Testis (tissue), 3 donors: Measurements from ENCODE around the gene BACH2. TPM values are rescaled to one million over a fixed set of nuclear protein-coding genes. Genes with fewer than 3 reads are reported as not detected.

ENCODE experiments used
- DNase-seq: peaks from one replicate; pipeline ENCODE4 v3.0.0-alpha.2; 2019
- H3K27ac ChIP-seq, 2 donors: fragments of 200-600 bp; sonication (generic); one replicate each; pipeline ENCODE4 v1.5.1; 2019
- H3K27me3 ChIP-seq: fragments of 200-600 bp; sonication (generic); one replicate; pipeline ENCODE4 v1.5.1; 2019
- H3K36me3 ChIP-seq: fragments of 200-600 bp; sonication (generic); one replicate; pipeline ENCODE4 v1.5.1; 2017; ENCODE audit warnings: low read depth; ENCODE audit errors: missing control alignments
- H3K4me1 ChIP-seq: fragments of 200-600 bp; sonication (generic); one replicate; pipeline ENCODE4 v1.5.1; 2019
- H3K4me3 ChIP-seq, 2 donors: fragments of 200-600 bp; sonication (generic); one replicate each; pipeline ENCODE4 v1.5.1; 2017 to 2019
- H3K9me3 ChIP-seq: fragments of 200-600 bp; sonication (generic); one replicate; pipeline ENCODE4 v1.5.1; 2017
- CTCF ChIP-seq, 3 experiments: fragments of 450-650 bp in 2 of 3; fragments of 200-600 bp in 1 of 3; sonication (generic) in 1 of 3; IDR thresholded peaks; one replicate each; pipeline ENCODE4 v1.5.1; 2016 to 2019; ENCODE audit warnings: antibody characterized with exemption in 3 of 3, mild to moderate bottlenecking in 2 of 3, moderate library complexity in 1 of 3
- POLR2A ChIP-seq: fragments of 450-650 bp; IDR thresholded peaks from one replicate; pipeline ENCODE4 v1.6.1; 2017; ENCODE audit warnings: antibody characterized with exemption, mild to moderate bottlenecking, moderate library complexity
- WGBS, 2 donors: methylation state at CpG; one replicate each; pipeline ENCODE4 v1.1.5; 2018; 5-methylcytosine and 5-hydroxymethylcytosine counted together
- intact Hi-C: fragments of 100-400 bp; cut with DNase I; formaldehyde crosslinking; loops from one replicate; pipeline ENCODE4 v1.15.1; 2023; ENCODE audit warnings: low total_unique reads
- polyA plus RNA-seq: library from polyadenylated mRNA; stranded (reverse); fragments of 350-450 nt; fragmentation: Illumina TruSeq; extraction: RNeasy Lipid Tissue Mini Kit (QIAGEN cat#74804); gene quantifications from one replicate; pipeline ENCODE4 v1.2.3, GENCODE V29; 2014; ENCODE audit warnings: low read depth, low replicate concordance; ENCODE audit not compliant: insufficient read depth
- total RNA-seq, 2 donors: library from RNA; depleted of rRNA; stranded (reverse); fragments of >200 nt; gene quantifications; one replicate each; pipeline ENCODE4 v1.2.3, GENCODE V29; 2016

Gene BACH2
- total and polyA plus RNA-seq, 3 donors from 2014 or later: 5.0 to 8.3 (median 6.5) TPM

- peak; percentile 89 for DNase-seq
- intact Hi-C loops: no loop called here
- WGBS, 2 donors: 45 to 54% methylated on average over 9 of the region's 9 CpGs
- Histone ChIP-seq H3K4me1 (no peaks in the 10 kb centered on the region), H3K9me3 (no peaks in the 10 kb centered on the region), H3K4me3 (no peak overlapping the region), H3K36me3 (no peaks in the 10 kb centered on the region), H3K27ac (no peak overlapping the region), H3K27me3 (no peaks in the 10 kb centered on the region)
- TF ChIP-seq POLR2A (no peak), CTCF (IDR thresholded peaks at IDR 0.05) (peak; percentile 57 to 72 (median 64))
These were observed 356.2 kb downstream of the BACH2 start for GRCh38 chr6:89940225-89941027.

GRCh38 chr6:89939144-89939543, 357.5 kb downstream of the BACH2 start:
- WGBS, 2 donors: 92 to 100% methylated on average over 2 of the region's 2 CpGs
- intact Hi-C loops: no loop called here

GRCh38 chr6:89938014-89938413, 358.6 kb downstream of the BACH2 start:
- Histone ChIP-seq H3K9me3 (no peaks in the 10 kb centered on the region), H3K27me3 (no peaks in the 10 kb centered on the region), H3K4me1 (no peaks in the 10 kb centered on the region), H3K36me3 (no peaks in the 10 kb centered on the region), H3K27ac (no peak overlapping the region), H3K4me3 (no peak overlapping the region)
- 85 to 91% methylated on average over 12 of the region's 12 CpGs for WGBS, 2 donors
- no peak for DNase-seq
- intact Hi-C loops: no loop called here
- TF ChIP-seq POLR2A (no peak), CTCF (IDR thresholded peaks at IDR 0.05) (no peak)

More at GRCh38 chr6:89939144-89939543, 357.5 kb downstream of the BACH2 start:
- DNase-seq: no peak
- Histone ChIP-seq H3K4me3 (no peak overlapping the region), H3K36me3 (no peaks in the 10 kb centered on the region), H3K27ac (no peak overlapping the region), H3K9me3 (no peaks in the 10 kb centered on the region), H3K27me3 (no peaks in the 10 kb centered on the region), H3K4me1 (no peaks in the 10 kb centered on the region)
- TF ChIP-seq CTCF (IDR thresholded peaks at IDR 0.05) (no peak), POLR2A (no peak)

- TF ChIP-seq POLR2A (no peak), CTCF (IDR thresholded peaks at IDR 0.05) (no peak)
- no peaks in the 10 kb centered on the region for H3K4me1 ChIP-seq
These were observed 360.5 kb downstream of the BACH2 start for GRCh38 chr6:89936177-89936576.

More at GRCh38 chr6:89936177-89936576, 360.5 kb downstream of the BACH2 start:
- Histone ChIP-seq H3K27ac (no peak overlapping the region), H3K9me3 (no peaks in the 10 kb centered on the region), H3K4me3 (no peak overlapping the region), H3K27me3 (no peaks in the 10 kb centered on the region), H3K36me3 (no peaks in the 10 kb centered on the region)
- no peak for DNase-seq
- intact Hi-C loops: no loop called here
- WGBS, 2 donors: 96 to 100% methylated on average over 1 of the region's 1 CpG
